ENCODE results near the gene PRPF31.

PRPF31 gene

DNA sequence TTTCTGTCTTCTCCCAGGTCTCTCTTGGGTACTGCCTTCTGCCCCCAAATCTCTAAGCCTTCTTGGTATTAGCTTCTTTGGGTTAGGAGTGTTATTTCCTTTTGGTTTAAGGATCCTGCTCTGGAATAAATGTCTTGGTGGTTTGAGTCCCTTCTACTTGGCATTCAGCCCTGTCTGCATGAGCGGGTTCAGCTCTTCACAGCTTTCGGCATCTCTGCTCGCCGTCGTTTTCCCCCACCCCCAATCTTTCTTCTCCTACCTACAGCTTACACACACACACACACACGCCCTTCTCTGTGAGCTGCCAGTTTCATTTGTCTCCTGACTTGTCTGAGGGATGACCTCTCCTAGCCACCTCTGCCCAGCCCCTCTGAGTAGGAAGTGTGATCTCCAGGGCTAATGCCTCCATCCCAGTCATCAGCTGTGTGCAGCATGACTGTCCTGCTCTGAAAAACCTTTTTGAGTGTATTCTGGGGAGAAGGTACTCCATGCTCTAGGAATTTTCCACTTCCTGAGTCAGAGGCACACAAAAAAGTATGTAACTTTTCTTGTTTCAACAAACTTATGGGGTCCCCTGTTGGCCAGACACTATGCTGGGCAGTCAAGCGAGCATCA is 26.7 kb downstream of the PRPF31 start:
- DNase-seq = no peak

DNA sequence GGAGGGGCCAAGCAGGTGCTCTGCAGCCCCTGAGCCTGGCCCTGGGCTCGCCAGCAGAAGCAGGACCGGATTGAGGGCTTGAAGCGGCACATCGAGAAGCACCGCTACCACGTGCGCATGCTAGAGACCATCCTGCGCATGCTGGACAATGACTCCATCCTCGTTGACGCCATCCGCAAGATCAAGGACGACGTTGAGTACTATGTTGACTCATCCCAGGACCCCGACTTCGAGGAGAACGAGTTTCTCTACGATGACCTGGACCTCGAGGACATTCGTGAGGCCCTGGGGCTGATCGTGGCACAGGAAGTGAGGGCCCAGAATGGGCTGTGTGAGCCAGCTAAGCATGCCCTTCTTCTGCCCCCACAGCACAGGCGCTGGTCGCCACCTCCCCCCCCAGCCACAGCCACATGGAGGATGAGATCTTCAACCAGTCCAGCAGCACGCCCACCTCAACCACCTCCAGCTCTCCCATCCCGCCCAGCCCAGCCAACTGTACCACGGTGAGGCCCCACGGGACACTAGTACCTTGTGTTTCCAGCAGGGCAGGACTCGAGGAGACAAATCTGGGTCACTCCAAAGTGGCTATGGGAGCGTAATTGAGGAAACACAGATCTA is 30.1 kb downstream of the PRPF31 start:
- DNase-seq = no peak

DNA sequence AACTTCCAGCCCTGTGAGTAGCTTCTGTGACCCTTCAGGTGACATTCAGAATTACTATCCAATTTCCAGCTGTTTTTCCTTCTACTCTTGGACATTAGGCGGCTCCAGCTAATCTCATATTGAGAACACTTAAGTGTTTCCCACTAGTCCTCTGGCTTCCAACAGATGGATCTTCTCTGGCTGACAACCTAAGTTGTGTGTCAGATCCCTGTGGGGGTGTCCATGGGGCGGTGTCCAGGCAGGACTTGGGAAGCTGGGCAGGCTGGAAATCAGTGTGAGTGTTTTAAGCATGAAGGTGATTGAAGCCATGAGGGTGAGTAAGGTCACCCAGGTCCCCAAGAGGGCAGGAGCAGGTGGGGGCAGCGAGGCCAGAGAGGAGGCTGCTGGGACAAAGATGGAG is 32.1 kb downstream of the PRPF31 start:
- DNase-seq = no peak

GRCh38 chr19:54148158-54148557 is 32.6 kb downstream of the PRPF31 start:
- no peak for DNase-seq

DNA sequence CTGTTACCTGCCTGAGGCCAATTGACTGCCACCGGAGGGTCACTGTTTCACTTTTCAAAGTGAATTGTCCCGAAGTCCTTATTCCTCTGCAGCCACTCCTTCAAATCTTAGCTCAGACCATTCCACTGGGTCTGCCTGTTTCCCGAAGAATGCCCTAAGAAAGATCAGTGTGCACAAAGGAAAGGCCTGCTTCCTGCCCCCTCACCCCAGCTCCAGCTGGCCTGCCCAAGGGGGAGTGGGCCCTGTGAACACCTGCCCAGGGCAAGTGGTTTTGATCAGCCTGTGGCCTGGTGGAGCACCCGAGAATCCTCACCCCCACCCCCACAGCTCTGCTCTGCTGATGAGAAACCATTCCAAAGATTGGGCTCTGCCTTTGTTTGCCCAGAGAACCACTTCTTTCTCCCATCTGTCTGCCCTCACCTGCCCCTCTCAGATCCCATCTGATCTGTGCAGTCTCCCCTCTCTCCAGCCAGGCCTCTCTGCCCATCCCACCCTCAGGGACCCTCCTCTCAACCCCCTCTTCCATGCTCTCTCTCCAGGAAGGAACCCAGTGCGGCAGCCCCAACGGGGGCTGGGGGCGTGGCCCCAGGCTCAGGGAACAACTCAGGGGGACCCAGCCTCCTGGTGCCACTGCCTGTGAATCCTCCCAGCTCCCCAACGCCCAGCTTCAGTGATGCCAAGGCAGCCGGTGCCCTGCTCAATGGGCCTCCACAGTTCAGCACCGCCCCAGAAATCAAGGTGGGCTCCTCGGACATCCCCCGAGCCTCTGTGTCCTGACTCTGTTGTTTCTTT is 33.7 kb downstream of the PRPF31 start:
- DNase-seq = no peak

GRCh38 chr19:54151362-54152035 is 35.9 kb downstream of the PRPF31 start:
- no peak for DNase-seq

- no peak for DNase-seq
Measured at GRCh38 chr19:54152267-54152666, 36.7 kb downstream of the PRPF31 start.

DNA sequence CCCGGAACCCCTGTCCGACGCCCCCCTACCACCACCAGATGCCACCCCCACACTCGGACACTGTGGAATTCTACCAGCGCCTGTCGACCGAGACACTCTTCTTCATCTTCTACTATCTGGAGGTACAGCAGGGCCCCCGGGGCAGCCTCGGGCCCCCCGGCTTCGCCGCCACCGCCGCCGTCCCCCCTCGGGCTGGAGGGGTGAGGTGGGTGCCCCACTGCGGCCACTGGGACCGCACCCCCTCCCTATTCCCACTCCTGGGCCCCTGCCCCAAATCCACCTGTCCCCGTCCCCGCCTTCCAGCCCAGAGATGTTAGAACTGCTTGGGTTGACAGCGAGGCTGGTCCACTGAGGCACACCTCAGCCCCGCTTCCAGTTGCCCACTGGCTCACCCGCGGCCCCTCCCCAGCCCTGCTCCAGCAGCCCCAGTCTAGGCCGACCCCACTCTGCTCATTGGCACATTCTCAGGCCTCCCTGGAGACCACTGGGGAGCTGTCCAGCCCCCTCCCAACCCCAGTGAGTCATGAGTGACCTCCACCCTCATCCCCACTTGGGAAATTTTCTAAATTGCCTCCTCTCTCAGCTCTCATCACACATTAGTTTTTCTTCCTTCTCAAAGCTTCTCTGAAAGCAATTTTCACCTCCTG is 37.4 kb downstream of the PRPF31 start:
- DNase-seq = no peak

DNA sequence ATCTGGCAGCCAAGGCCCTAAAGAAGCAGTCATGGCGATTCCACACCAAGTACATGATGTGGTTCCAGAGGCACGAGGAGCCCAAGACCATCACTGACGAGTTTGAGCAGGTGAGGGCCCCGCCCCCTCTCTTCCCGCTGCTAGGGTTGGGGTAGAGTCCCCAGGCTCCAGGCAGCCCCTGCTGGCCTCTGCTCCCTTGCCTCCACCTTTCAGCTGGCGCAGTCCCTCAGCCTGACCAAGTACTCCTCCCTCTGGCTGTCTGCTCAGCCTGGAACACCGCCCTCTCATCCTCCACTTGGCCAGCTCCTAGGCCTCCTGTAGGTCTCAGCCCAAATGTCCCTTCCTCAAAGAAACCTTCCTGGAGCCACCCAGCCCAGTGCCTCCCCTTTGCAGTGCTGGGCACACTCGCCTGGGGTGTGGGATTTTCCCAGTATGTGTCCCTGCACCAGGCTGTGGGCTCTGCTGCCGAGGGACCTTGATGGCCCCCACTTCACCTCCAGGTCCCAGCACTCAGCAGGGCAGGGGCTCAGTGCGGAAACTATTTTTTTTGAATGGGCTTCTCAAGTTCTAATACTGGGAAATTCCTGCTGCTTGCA is 38.3 kb downstream of the PRPF31 start:
- no peak for DNase-seq

- DNase-seq = no peak
Measured at GRCh38 chr19:54154603-54155345, 39.2 kb downstream of the PRPF31 start.

- DNase-seq = no peak
Measured at GRCh38 chr19:54155694-54156093, 40.1 kb downstream of the PRPF31 start.

GRCh38 chr19:54156490-54156889 is 40.9 kb downstream of the PRPF31 start:
- no peak for DNase-seq

GRCh38 chr19:54156953-54157352 is 41.4 kb downstream of the PRPF31 start:
- no peak for DNase-seq

- no peak for DNase-seq
Measured at GRCh38 chr19:54158812-54159351, 43.3 kb downstream of the PRPF31 start.

GRCh38 chr19:54159352-54160181 is 44.0 kb downstream of the PRPF31 start, which contains the start of gene LENG1:
Gene LENG1, minus strand, starts transcription at chr19:54159721. Its CDS starts 26 bp downstream, at chr19:54159695.
- DNase-seq = peak; percentile 79

GRCh38 chr19:54160182-54160811 is 44.7 kb downstream of the PRPF31 start:
- no peak for DNase-seq

GRCh38 chr19:54160854-54161253 is 45.3 kb downstream of the PRPF31 start:
- no peak for DNase-seq

DNA sequence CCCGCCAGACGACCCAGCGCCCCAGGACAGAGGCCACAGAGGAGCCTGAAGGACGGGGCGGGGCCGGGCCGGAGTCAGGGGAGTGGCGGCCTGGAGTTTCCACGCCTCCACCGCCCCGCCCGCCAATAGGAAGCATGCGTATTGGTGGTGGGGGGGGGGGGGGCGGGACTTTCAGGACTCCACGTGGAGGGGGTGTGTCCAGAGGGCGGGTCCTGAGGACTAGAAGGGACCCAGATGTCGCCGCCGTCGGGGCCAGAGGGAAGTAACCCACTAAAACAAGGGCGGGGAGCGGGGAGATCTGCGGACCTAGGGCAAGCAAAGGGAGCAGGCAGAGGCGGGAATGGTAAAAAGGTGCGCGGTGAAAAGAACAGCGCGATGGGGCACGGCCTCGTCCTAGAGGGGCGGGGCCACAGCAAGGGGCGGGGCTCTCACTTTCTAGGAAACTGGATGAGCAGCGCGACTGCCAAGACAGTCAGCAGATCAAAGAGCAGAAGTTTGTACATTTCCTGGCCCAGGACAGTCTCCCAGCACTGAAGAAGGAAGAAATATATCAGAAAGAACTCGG is 46.8 kb downstream of the PRPF31 start:
- DNase-seq = peak; percentile 46

GRCh38 chr19:54162884-54163283 is 47.3 kb downstream of the PRPF31 start:
- no peak for DNase-seq
